AG09309 (cell line): ENCODE measurements around the gene ANKS3.
A peak's percentile ranks its signal among the peaks of the same experiment; 100 is the strongest.

Experiments used
- DNase-seq: peaks from one replicate; pipeline ENCODE4 v3.0.0-alpha.2; 2010; ENCODE audit warnings: low read depth
- H3K4me3 ChIP-seq: 2 replicates; pipeline ENCODE4 v1.5.1; 2011; ENCODE audit warnings: mild to moderate bottlenecking, low read depth, low read length, moderate library complexity; ENCODE audit not compliant: control insufficient read depth
- CTCF ChIP-seq: IDR thresholded peaks from 2 replicates; pipeline ENCODE4 v1.5.1; 2011; ENCODE audit warnings: mild to moderate bottlenecking, low read depth, low read length, inconsistent platforms; ENCODE audit not compliant: insufficient read depth, control insufficient read depth; ENCODE audit errors: missing control alignments

ANKS3 gene

GRCh38 chr16:4767872-4768548, 33.9 kb upstream of the ANKS3 start:
- no peak for DNase-seq
- peak overlapping the region; percentile 37 for H3K4me3 ChIP-seq
- no peak for TF ChIP-seq CTCF

GRCh38 chr16:4766875-4767628, 33.0 kb upstream of the ANKS3 start, which contains the start of gene ZNF500:
TSS of gene ZNF500 (minus strand) at chr16:4767162. CDS start at chr16:4765978, 1,184 bp downstream.
- TF ChIP-seq CTCF = no peak
- peak within 1 kb of the TSS; percentile 87 for H3K4me3 ChIP-seq
- peak; percentile 82 for DNase-seq

GRCh38 chr16:4765511-4766474, 31.7 kb upstream of the ANKS3 start:
- H3K4me3 ChIP-seq = peak overlapping the region; percentile 87
- no peak for TF ChIP-seq CTCF
- DNase-seq = no peak

- H3K4me3 ChIP-seq = no peak overlapping the region
- TF ChIP-seq CTCF = no peak
- no peak for DNase-seq
These were observed 29.7 kb upstream of the ANKS3 start for GRCh38 chr16:4763791-4764190.

GRCh38 chr16:4762205-4762604, 28.1 kb upstream of the ANKS3 start:
- TF ChIP-seq CTCF = no peak
- DNase-seq = no peak
- H3K4me3 ChIP-seq = no peak overlapping the region

GRCh38 chr16:4760221-4760910, 26.3 kb upstream of the ANKS3 start:
- H3K4me3 ChIP-seq = no peak overlapping the region
- DNase-seq = no peak
- TF ChIP-seq CTCF = no peak
